Heart left ventricle (tissue), 13 donors: ENCODE data around the gene RPS15.

ENCODE experiments used
- CTCF ChIP-seq, 12 donors: fragments of 200-600 bp; sonication (generic) in 4 of 12; IDR thresholded peaks; one replicate each; pipeline versions ENCODE4 v1.5.0 to v1.8.0; 2018 to 2022; ENCODE audit warnings: antibody characterized with exemption in 12 of 12, mild to moderate bottlenecking in 5 of 12
- POLR2A ChIP-seq, 2 donors: fragments of 450-650 bp; IDR thresholded peaks; one replicate each; pipeline ENCODE4 v1.6.1; 2017; ENCODE audit warnings: antibody characterized with exemption in 2 of 2, mild to moderate bottlenecking in 2 of 2, moderate library complexity in 2 of 2
- donor health status: ischemic (EF 13 %, LVEDD 7.1; RV severe dilation, severe dysfunction).
- donor health status: DM: no; HTN: yes; CAD: no.
- donor health status: DM: no; HTN: no; CAD: no.
- donor health status: ischemic (EF 25% LVEDD 6.9; RV normal size, moderate dysfunction).
- donor health status: ischemic (EF 25% LVEDD 5.7; RV mildly dilated, moderate dysfunction).
- donor health status: ischemic (EF 35%, LVEDD 5.7; RV mildly dilated, moderate dysfunction).
- donor health status: nonischemic (EF 11% LVEDD 7.7; RV severe dilation, severe dysfunction).
- donor health status: DM: yes; HTN: yes; CAD: no.
- donor health status: PGD.
- donor health status: ischemic (EF 29% LVEDD 5.4; RV normal size, mild dysfunction).
- donor health status: nonischemic (EF 23%, LVEDD 6.1; RV moderate dilation, normal function).

GRCh38 chr19:1431759-1432506 lies 6.3 kb upstream of the RPS15 start:
- TF ChIP-seq CTCF (IDR thresholded peaks at IDR 0.05) (no peak), POLR2A (IDR thresholded peaks at IDR 0.05) (no peak)
